SK-N-SH treated with all-trans-retinoic acid at 6 μM for 48 hours (cell line): ENCODE measurements around the gene POU2AF3.

ENCODE experiments used
- ATAC-seq: fragments of 200-7000 bp; cut with Tn5 transposase; 3 replicates; pipeline ENCODE4 v1.9.1; 2020; ENCODE audit warnings: mild to moderate bottlenecking, moderate library complexity
- ARNTL ChIP-seq: fragments of 450-650 bp; formaldehyde crosslinking; IDR thresholded peaks from 2 replicates; pipeline ENCODE4 v1.5.0; 2020; ENCODE audit warnings: low read depth, mild to moderate bottlenecking, moderate library complexity, borderline replicate concordance
- CSDC2 ChIP-seq: fragments of 250-450 bp; sonication (Bioruptor Pico); IDR thresholded peaks from 2 replicates; pipeline ENCODE4 v1.5.0; 2020; ENCODE audit warnings: mild to moderate bottlenecking, moderate library complexity
- ESRRG ChIP-seq: fragments of 250-450 bp; sonication (Bioruptor Pico); IDR thresholded peaks from 2 replicates; pipeline ENCODE4 v1.6.1; 2021; ENCODE audit warnings: mild to moderate bottlenecking
- ISL1 ChIP-seq: fragments of 250-450 bp; sonication (Bioruptor Pico); IDR thresholded peaks from 2 replicates; pipeline ENCODE4 v2.1.2; 2022; ENCODE audit warnings: mild to moderate bottlenecking, moderate library complexity
- OSR1 ChIP-seq: fragments of 250-450 bp; sonication (Bioruptor Pico); IDR thresholded peaks from 2 replicates; pipeline ENCODE4 v1.8.0; 2022; ENCODE audit warnings: moderate library complexity, mild to moderate bottlenecking, inconsistent platforms
- PATZ1 ChIP-seq: fragments of 250-450 bp; sonication (Bioruptor Pico); IDR thresholded peaks from 2 replicates; pipeline ENCODE4 v1.8.0; 2020; ENCODE audit warnings: mild to moderate bottlenecking, moderate library complexity, borderline replicate concordance
- POU6F1 ChIP-seq: fragments of 250-450 bp; sonication (Bioruptor Pico); IDR thresholded peaks from 2 replicates; pipeline ENCODE4 v1.8.0; 2021; ENCODE audit warnings: low read depth, mild to moderate bottlenecking, moderate library complexity, borderline replicate concordance
- PPARA ChIP-seq: fragments of 250-450 bp; sonication (Bioruptor Pico); IDR thresholded peaks from 2 replicates; pipeline ENCODE4 v1.5.0; 2020; ENCODE audit warnings: mild to moderate bottlenecking, borderline replicate concordance
- TCF4 ChIP-seq: fragments of 250-450 bp; sonication (Bioruptor Pico); IDR thresholded peaks from 2 replicates; pipeline ENCODE4 v1.8.0; 2021; ENCODE audit warnings: mild to moderate bottlenecking, moderate library complexity, borderline replicate concordance
- TOX ChIP-seq: fragments of 250-450 bp; sonication (Bioruptor Pico); IDR thresholded peaks from 2 replicates; pipeline ENCODE4 v1.8.0; 2021; ENCODE audit warnings: mild to moderate bottlenecking, moderate library complexity, borderline replicate concordance
- ZFP3 ChIP-seq: fragments of 250-450 bp; sonication (Bioruptor Pico); IDR thresholded peaks from 2 replicates; pipeline ENCODE4 v1.5.0; 2020; ENCODE audit warnings: mild to moderate bottlenecking, moderate library complexity
- ZNF565 ChIP-seq: fragments of 450-650 bp; formaldehyde crosslinking; conservative IDR thresholded peaks from 2 replicates; pipeline ENCODE4 v1.5.0; 2020; ENCODE audit warnings: low read depth, mild to moderate bottlenecking, moderate library complexity
- ZNF70 ChIP-seq: fragments of 450-650 bp; formaldehyde crosslinking; IDR thresholded peaks from 2 replicates; pipeline ENCODE4 v1.5.0; 2020; ENCODE audit warnings: mild to moderate bottlenecking, moderate library complexity
- ZNF8 ChIP-seq: fragments of 450-650 bp; formaldehyde crosslinking; IDR thresholded peaks from 2 replicates; pipeline ENCODE4 v1.5.0; 2020; ENCODE audit warnings: mild to moderate bottlenecking, moderate library complexity
- TF ChIP-seq, protein P1 (sequence below): fragments of 250-450 bp; sonication (Bioruptor Pico); IDR thresholded peaks from 2 replicates; pipeline ENCODE4 v1.5.0; 2020; ENCODE audit warnings: mild to moderate bottlenecking, moderate library complexity
- TF ChIP-seq, protein P2 (sequence below): fragments of 250-450 bp; sonication (Bioruptor Pico); IDR thresholded peaks from 2 replicates; pipeline ENCODE4 v1.5.1; 2021; ENCODE audit warnings: mild to moderate bottlenecking, moderate library complexity

Gene POU2AF3

DNA sequence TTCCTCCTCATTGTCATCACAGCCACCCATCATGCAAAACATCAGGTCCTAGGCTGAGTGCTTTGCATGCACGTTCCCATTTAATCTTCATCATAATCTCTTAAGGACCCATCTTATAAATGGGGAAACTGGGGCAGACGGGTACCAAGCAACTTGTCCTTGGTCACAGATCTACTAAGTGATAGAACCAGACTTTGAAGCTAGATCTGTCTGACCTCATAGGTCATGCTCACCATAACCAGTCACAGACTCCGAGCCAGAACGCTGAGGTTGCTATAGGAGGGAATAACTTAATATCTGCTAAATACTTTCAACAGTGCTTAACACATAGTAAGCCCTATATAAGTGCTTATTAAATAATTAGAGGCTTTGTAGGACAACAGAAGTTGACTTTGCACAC lies 37.7 kb downstream of the POU2AF3 start:
- no peak for TF ChIP-seq ZNF8 (CRISPR knock-in tag)
- TF ChIP-seq ZNF565 (CRISPR knock-in tag): no peak
- no peak for TF ChIP-seq ZFP3 (CRISPR knock-in tag)
- TF ChIP-seq ZNF70 (CRISPR knock-in tag): no peak
- TF ChIP-seq ARNTL (CRISPR knock-in tag): no peak
- no peak for TF ChIP-seq POU6F1
- no peak for TF ChIP-seq OSR1 (CRISPR knock-in tag)
- no peak for TF ChIP-seq PATZ1 (CRISPR knock-in tag)
- ATAC-seq: no peak

DNA sequence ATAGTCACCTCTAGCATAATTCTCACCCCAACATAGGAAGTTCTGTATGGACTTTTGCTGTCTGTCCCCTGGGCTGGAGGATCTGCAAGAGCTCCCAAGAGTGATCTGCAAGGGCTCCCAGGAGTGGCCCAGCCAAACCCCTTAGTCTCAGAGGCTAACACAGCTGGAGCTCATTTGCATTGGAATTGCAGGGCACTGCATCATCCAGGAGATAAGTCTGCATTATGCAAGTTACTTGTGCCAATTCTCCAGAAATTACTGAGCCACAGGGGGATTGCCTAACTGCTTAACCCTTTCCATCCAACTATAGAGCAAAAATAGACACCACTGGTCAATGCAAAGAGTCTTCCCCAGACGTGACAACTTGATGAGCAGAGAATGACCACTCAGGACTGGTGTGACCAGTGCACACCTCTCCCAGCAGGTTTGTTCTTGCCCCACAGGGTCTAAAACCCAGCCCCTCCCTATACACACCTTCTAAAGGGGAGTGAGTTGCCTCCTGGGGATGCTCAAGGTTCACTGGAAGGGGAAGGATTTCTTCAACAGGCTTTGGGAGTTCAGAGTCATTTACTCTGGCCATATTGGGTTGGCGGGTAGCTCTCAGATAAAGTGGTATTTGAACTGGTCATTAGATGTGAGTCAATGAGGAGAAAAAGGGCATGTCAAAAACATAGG lies 38.4 kb downstream of the POU2AF3 start:
- TF ChIP-seq, protein P1, sequence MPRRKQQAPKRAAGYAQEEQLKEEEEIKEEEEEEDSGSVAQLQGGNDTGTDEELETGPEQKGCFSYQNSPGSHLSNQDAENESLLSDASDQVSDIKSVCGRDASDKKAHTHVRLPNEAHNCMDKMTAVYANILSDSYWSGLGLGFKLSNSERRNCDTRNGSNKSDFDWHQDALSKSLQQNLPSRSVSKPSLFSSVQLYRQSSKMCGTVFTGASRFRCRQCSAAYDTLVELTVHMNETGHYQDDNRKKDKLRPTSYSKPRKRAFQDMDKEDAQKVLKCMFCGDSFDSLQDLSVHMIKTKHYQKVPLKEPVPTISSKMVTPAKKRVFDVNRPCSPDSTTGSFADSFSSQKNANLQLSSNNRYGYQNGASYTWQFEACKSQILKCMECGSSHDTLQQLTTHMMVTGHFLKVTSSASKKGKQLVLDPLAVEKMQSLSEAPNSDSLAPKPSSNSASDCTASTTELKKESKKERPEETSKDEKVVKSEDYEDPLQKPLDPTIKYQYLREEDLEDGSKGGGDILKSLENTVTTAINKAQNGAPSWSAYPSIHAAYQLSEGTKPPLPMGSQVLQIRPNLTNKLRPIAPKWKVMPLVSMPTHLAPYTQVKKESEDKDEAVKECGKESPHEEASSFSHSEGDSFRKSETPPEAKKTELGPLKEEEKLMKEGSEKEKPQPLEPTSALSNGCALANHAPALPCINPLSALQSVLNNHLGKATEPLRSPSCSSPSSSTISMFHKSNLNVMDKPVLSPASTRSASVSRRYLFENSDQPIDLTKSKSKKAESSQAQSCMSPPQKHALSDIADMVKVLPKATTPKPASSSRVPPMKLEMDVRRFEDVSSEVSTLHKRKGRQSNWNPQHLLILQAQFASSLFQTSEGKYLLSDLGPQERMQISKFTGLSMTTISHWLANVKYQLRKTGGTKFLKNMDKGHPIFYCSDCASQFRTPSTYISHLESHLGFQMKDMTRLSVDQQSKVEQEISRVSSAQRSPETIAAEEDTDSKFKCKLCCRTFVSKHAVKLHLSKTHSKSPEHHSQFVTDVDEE: peak; percentile 50; the same call in 1 of the 2 replicates
- TF ChIP-seq TCF4 (CRISPR knock-in tag) (peak; percentile 60), TOX (CRISPR knock-in tag) (no peak), ZNF565 (CRISPR knock-in tag) (no peak), ZNF70 (CRISPR knock-in tag) (no peak), POU6F1 (no peak), ISL1 (peak; percentile 30), ESRRG (CRISPR knock-in tag) (no peak)
- TF ChIP-seq, all 23 proteins: peak for 3
- ATAC-seq: no peak

DNA sequence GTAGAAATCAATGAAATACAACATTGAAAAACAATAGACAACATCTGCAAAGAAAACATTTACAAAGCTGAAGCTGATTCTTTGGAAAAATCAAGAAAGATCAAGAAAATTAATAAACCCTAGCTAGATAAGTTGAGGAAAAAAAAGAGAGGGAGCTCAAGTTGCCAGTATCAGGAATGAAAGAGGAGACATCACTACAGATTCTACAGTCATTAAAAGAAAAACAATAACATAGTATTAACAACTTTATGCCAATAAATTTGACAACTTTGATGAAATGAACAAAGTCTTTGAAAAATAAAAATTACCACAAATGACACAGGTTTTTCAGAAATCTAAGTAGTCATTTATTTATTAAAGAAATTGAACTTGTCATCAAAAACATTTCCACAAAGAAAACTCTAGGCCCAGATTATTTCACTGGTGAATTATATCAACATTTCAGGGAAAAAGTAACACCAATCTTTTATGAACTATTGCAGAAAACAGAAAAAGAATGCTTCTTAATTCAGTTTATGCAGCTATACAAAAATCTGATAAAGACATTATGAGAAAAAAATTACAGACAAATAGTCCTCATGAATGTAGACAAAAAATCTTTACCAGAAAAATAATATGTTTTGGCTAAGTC lies 41.5 kb downstream of the POU2AF3 start:
- no peak for ATAC-seq
- no peak for TF ChIP-seq ZNF70 (CRISPR knock-in tag)
- TF ChIP-seq ZFP3 (CRISPR knock-in tag): no peak
- no peak for TF ChIP-seq PATZ1 (CRISPR knock-in tag)
- TF ChIP-seq CSDC2: no peak
- TF ChIP-seq ARNTL (CRISPR knock-in tag): no peak
- TF ChIP-seq PPARA (CRISPR knock-in tag): no peak
- TF ChIP-seq ZNF8 (CRISPR knock-in tag): no peak
- TF ChIP-seq, protein P2, sequence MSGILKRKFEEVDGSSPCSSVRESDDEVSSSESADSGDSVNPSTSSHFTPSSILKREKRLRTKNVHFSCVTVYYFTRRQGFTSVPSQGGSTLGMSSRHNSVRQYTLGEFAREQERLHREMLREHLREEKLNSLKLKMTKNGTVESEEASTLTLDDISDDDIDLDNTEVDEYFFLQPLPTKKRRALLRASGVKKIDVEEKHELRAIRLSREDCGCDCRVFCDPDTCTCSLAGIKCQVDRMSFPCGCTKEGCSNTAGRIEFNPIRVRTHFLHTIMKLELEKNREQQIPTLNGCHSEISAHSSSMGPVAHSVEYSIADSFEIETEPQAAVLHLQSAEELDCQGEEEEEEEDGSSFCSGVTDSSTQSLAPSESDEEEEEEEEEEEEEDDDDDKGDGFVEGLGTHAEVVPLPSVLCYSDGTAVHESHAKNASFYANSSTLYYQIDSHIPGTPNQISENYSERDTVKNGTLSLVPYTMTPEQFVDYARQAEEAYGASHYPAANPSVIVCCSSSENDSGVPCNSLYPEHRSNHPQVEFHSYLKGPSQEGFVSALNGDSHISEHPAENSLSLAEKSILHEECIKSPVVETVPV (CRISPR knock-in tag): no peak
- no peak for TF ChIP-seq ZNF565 (CRISPR knock-in tag)
- TF ChIP-seq ESRRG (CRISPR knock-in tag): no peak
- no peak for TF ChIP-seq ISL1
